ENCODE measurements around the gene LCN15. TPM values are rescaled to one million over a fixed set of nuclear protein-coding genes. Genes with fewer than 3 reads are reported as not detected.

Gene LCN15
- polyA plus RNA-seq, 3 donors, result not detected

DNA sequence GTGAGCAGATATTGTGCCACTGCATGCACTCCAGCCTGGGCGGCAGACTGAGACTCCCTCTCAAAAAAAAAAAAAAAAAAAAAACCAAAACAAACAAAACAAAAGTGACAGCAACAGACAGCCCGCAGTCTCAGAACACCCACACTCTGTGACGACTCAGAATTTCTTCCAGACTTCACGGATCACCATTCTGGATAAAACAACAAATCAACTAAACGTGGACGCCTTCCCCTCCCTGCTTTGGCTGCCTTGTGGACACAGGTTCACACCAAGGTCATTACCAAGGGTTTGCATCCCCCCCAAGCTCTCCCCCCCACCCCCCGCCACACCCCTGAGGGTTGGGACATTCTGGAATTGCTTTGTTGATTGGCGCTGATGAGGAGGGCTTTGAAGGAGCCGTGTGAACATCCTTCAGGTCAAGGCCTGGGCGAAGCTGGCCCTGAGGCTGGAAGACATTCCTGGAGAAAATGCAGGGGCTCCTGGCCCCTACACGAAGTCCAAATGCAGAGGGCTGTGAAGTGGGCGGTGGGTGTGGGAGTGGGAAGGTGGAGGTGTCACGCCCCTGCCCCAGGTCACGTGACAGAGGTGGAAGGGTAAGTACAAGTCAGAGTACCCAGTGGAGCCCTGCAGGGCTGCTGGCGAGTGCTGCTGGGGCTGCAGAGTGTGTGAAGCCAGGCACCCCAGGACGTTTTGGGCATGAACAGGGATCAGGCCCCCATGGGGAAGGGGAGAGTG, 31.7 kb downstream of the LCN15 start:
- H3K9me3 ChIP-seq (replicated peaks in 1 of 2; ENCODE audit: control insufficient read depth in 1 of 2, insufficient read depth in 1 of 2, low read length in 2 of 2), result no peaks in the 10 kb centered on the region
- intact Hi-C loops (cut with micrococcal nuclease), result no loop called here
- H3K27ac Mint-ChIP-seq, result no peak overlapping the region
- no peak overlapping the region for H3K4me2 ChIP-seq (replicated peaks; ENCODE audit: extremely low read depth, low read length, poor library complexity, severe bottlenecking)
- no peak overlapping the region for H2AFZ ChIP-seq (ENCODE audit: insufficient read depth, low read depth, low read length, poor library complexity, severe bottlenecking)
- H3K4me3 Mint-ChIP-seq, result no peak overlapping the region
- H3K79me2 ChIP-seq (ENCODE audit: insufficient read depth, low read length), result peaks cover 20% of the 10 kb centered on the region
- peaks cover 3% of the 10 kb centered on the region for H4K20me1 ChIP-seq (ENCODE audit: insufficient read depth, low read length)
- TF ChIP-seq CTCF (IDR thresholded peaks at IDR 0.05), result no peak
- peaks cover 8 to 12% (median 10%) of the 10 kb centered on the region in 3 donors for H3K27me3 Mint-ChIP-seq (ENCODE audit: low read depth in 3 of 3)
- DNase-seq, result no peak
- H3K4me1 ChIP-seq (ENCODE audit: control insufficient read depth in 1 of 2, insufficient read depth in 2 of 2, low read length in 2 of 2), result peaks cover 10 to 15% of the 10 kb centered on the region in 2 donors
- 88% methylated on average over 11 of the region's 16 CpGs for WGBS (ENCODE audit: insufficient coverage)
- peaks cover 0 to 9% of the 10 kb centered on the region in 2 donors for H3K27me3 ChIP-seq (ENCODE audit: control insufficient read depth in 2 of 2, insufficient read depth in 2 of 2, low read length in 2 of 2)
- H3K27ac ChIP-seq (ENCODE audit: low read depth in 1 of 2, low read length in 2 of 2), result no peak overlapping the region
- no peaks in the 10 kb centered on the region for H3K36me3 ChIP-seq (replicated peaks in 1 of 2; ENCODE audit: control insufficient read depth in 1 of 2, insufficient read depth in 2 of 2, low read length in 2 of 2)
- peaks cover 0 to 2% (median 0%) of the 10 kb centered on the region in 7 donors for H3K9me3 Mint-ChIP-seq
- peaks cover 9% of the 10 kb centered on the region for H3K4me1 Mint-ChIP-seq
- no peak overlapping the region for H3K4me3 ChIP-seq (replicated peaks in 1 of 3; ENCODE audit: low read depth in 2 of 3, low read length in 3 of 3)
- H3K9ac ChIP-seq (ENCODE audit: insufficient read depth, low read length, poor library complexity, severe bottlenecking), result no peak overlapping the region
- no peaks in the 10 kb centered on the region for H3K36me3 Mint-ChIP-seq

DNA sequence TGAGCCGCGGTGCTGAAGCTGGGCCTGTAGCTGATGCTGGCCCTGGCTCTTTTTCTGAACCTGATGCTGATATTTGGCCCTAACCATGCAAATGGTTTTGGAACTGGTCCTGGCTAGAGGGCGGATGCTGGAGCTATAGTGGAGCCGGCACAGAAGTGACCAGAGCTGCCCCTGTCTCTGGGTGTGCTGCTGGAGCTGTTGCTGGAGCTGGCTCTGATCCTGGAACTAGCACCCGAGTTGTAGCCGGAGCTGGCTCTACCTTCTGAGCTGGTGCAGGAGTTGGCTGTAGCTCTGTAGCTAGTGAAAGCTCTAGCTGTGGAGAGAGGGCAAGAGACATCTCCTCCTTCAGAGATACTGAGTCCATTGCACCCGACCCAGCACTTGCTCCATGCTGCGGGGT, 34.4 kb downstream of the LCN15 start:
- H3K4me1 ChIP-seq (ENCODE audit: control insufficient read depth in 1 of 2, insufficient read depth in 2 of 2, low read length in 2 of 2), result peaks cover 26 to 38% of the 10 kb centered on the region in 2 donors
- peaks cover 14 to 18% of the 10 kb centered on the region in 2 donors for H3K36me3 Mint-ChIP-seq
- peaks cover 12 to 18% of the 10 kb centered on the region in 2 donors for H3K36me3 ChIP-seq (replicated peaks in 1 of 2; ENCODE audit: control insufficient read depth in 1 of 2, insufficient read depth in 2 of 2, low read length in 2 of 2)
- H3K4me3 ChIP-seq (replicated peaks in 1 of 3; ENCODE audit: low read depth in 2 of 3, low read length in 3 of 3), result no peak overlapping the region
- no peak overlapping the region for H3K27ac ChIP-seq (ENCODE audit: low read depth in 1 of 2, low read length in 2 of 2)
- H4K20me1 ChIP-seq (ENCODE audit: insufficient read depth, low read length), result peaks cover 30% of the 10 kb centered on the region
- H3K9me3 Mint-ChIP-seq, result no peaks in the 10 kb centered on the region
- H3K27ac Mint-ChIP-seq, result no peak overlapping the region
- no peak overlapping the region for H3K4me2 ChIP-seq (replicated peaks; ENCODE audit: extremely low read depth, low read length, poor library complexity, severe bottlenecking)
- intact Hi-C loops (cut with micrococcal nuclease), result loop anchor here (5.0 to 10.0 kb wide), 2 partner anchors 43 to 245 kb away; partner anchors contain the start of genes AGPAT2 (in 2 of the 2) and SEC16A (in 1 of the 2)
- DNase-seq, result no peak
- TF ChIP-seq CTCF (IDR thresholded peaks at IDR 0.05), result no peak
- peaks cover 46% of the 10 kb centered on the region for H3K79me2 ChIP-seq (ENCODE audit: insufficient read depth, low read length)
- H3K27me3 Mint-ChIP-seq (ENCODE audit: low read depth in 3 of 3), result peaks cover 6 to 12% (median 11%) of the 10 kb centered on the region in 3 donors
- 93% methylated on average over 4 of the region's 8 CpGs for whole genome bisulfite sequencing (ENCODE audit: insufficient coverage)
- H2AFZ ChIP-seq (ENCODE audit: insufficient read depth, low read depth, low read length, poor library complexity, severe bottlenecking), result no peak overlapping the region
- H3K4me3 Mint-ChIP-seq, result peak overlapping the region in 1 of 2 donors; percentile 24
- peaks cover 0 to 9% of the 10 kb centered on the region in 2 donors for H3K27me3 ChIP-seq (ENCODE audit: control insufficient read depth in 2 of 2, insufficient read depth in 2 of 2, low read length in 2 of 2)
- H3K9ac ChIP-seq (ENCODE audit: insufficient read depth, low read length, poor library complexity, severe bottlenecking), result no peak overlapping the region
- H3K4me1 Mint-ChIP-seq, result peaks cover 31% of the 10 kb centered on the region
- H3K9me3 ChIP-seq (replicated peaks in 1 of 2; ENCODE audit: control insufficient read depth in 1 of 2, insufficient read depth in 1 of 2, low read length in 2 of 2), result no peaks in the 10 kb centered on the region
